NCI-H2227 treated with DMSO at 0.1 percent for 48 hours (cell line): ENCODE data around the gene CPSF4L.

Experiments used
- DNase-seq: peaks from one replicate; lab custom pipeline; 2025; lab: John Stamatoyannopoulos, UW

CPSF4L gene

GRCh38 chr17:73201215-73202069 is 60.2 kb downstream of the CPSF4L start:
- no peak for DNase-seq

- no peak for DNase-seq
Measured at GRCh38 chr17:73200476-73200875, 61.2 kb downstream of the CPSF4L start.

GRCh38 chr17:73199751-73200317 is 61.8 kb downstream of the CPSF4L start:
- no peak for DNase-seq

- DNase-seq: no peak
Measured at GRCh38 chr17:73198930-73199260, 62.8 kb downstream of the CPSF4L start.
